ENCODE results near the gene MRPL32.

The MRPL32 gene

DNA sequence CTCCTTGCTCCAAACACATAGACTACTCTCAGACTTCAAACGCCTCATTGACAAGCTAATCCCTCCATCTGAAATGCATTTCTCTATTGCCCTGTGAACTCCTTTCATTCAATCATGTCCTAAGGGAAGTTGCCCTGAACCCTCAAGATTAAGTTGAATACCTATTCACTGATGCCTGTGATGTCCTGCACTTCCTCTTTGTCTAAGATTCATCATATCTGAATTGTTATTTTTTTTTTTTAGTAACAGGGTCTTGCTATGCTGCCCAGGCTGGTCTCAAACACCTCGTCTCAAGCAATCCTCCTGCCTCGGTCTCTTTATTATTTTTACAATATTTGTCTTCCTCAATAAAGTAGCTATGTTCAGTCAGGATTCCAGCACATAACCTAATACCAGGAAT is 3.4 kb upstream of the MRPL32 start:
- Histone ChIP-seq H3K9ac (no peak overlapping the region), H3K4me1 (ENCODE audit: low read depth, poor library complexity, severe bottlenecking) (peaks cover 72% of the 10 kb centered on the region), H3K27me3 (ENCODE audit: insufficient read depth, low read depth) (no peaks in the 10 kb centered on the region), H3K4me3 (IDR thresholded peaks at IDR 0.05; ENCODE audit: insufficient read depth, low read depth, low read length) (no peak overlapping the region), H3K79me2 (ENCODE audit: insufficient read depth, low read depth) (peaks cover 90% of the 10 kb centered on the region), H4K20me1 (ENCODE audit: insufficient read depth) (peaks cover 27% of the 10 kb centered on the region), H2AFZ (ENCODE audit: low read depth) (no peak overlapping the region), H3K4me2 (peak overlapping the region; percentile 65; the same call in 1 of the 2 replicates), H3K36me3 (ENCODE audit: insufficient read depth) (peaks cover 8% of the 10 kb centered on the region; the same call in 1 of the 2 replicates), H3K27ac (no peak overlapping the region)
- TF ChIP-seq, protein P1, sequence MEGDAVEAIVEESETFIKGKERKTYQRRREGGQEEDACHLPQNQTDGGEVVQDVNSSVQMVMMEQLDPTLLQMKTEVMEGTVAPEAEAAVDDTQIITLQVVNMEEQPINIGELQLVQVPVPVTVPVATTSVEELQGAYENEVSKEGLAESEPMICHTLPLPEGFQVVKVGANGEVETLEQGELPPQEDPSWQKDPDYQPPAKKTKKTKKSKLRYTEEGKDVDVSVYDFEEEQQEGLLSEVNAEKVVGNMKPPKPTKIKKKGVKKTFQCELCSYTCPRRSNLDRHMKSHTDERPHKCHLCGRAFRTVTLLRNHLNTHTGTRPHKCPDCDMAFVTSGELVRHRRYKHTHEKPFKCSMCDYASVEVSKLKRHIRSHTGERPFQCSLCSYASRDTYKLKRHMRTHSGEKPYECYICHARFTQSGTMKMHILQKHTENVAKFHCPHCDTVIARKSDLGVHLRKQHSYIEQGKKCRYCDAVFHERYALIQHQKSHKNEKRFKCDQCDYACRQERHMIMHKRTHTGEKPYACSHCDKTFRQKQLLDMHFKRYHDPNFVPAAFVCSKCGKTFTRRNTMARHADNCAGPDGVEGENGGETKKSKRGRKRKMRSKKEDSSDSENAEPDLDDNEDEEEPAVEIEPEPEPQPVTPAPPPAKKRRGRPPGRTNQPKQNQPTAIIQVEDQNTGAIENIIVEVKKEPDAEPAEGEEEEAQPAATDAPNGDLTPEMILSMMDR (conservative IDR thresholded peaks at IDR 0.05; ENCODE audit: low read depth, low read length): no peak

DNA sequence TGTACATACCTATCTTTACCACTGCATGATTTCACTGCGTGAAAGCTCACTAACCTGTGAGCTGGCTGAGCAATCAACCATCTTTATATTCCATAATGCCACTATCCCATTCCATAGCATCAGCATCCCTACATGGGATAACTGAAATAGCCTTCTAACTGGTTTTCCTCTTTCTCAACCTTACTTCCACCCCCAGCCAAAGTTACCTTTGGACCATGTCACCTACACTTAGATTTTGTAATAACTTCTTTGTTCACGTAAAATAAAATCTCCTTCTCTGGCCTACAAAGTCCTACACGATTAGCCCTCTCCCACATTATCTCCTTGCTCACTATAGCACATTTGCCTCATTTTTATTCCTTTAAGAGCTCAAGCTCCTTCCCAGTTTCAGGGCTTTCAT is 2.7 kb upstream of the MRPL32 start:
- Histone ChIP-seq H4K20me1 (ENCODE audit: insufficient read depth) (peaks cover 27% of the 10 kb centered on the region), H3K27me3 (ENCODE audit: insufficient read depth, low read depth) (no peaks in the 10 kb centered on the region), H2AFZ (ENCODE audit: low read depth) (no peak overlapping the region), H3K4me3 (IDR thresholded peaks at IDR 0.05; ENCODE audit: insufficient read depth, low read depth, low read length) (no peak overlapping the region), H3K4me2 (peak overlapping the region; percentile 65), H3K79me2 (ENCODE audit: insufficient read depth, low read depth) (peaks cover 95% of the 10 kb centered on the region), H3K9ac (no peak overlapping the region), H3K4me1 (ENCODE audit: low read depth, poor library complexity, severe bottlenecking) (peaks cover 72% of the 10 kb centered on the region), H3K27ac (no peak overlapping the region), H3K36me3 (ENCODE audit: insufficient read depth) (peaks cover 6% of the 10 kb centered on the region; the same call in 1 of the 2 replicates)
- TF ChIP-seq, protein P1 (conservative IDR thresholded peaks at IDR 0.05; ENCODE audit: low read depth, low read length): no peak

DNA sequence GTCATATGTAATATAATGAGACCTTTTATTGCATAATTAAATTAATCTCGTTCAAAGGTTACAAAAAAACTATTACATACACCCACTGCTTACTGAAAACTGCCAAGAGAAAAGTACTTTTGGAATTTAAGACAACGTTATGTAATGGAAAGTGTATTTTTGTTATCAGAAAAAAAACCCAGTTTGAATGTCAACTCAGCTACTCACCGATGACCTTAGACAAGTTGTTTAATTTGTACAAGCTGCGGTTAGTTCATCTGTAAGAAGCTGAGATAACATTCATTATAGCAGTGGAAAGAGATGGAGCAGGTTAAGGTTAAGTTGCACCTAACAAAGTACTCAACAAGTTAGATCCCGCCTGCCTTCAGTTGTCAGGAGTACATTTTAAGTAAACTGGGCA is 1.3 kb upstream of the MRPL32 start:
- TF ChIP-seq, protein P1 (conservative IDR thresholded peaks at IDR 0.05; ENCODE audit: low read depth, low read length): no peak
- no peak overlapping the region for H2AFZ ChIP-seq (ENCODE audit: low read depth)
- H3K36me3 ChIP-seq (ENCODE audit: insufficient read depth): peaks cover 6% of the 10 kb centered on the region; the same call in 1 of the 2 replicates
- peaks cover 95% of the 10 kb centered on the region for H3K79me2 ChIP-seq (ENCODE audit: insufficient read depth, low read depth)
- peak overlapping the region; percentile 90; the same call in 1 of the 2 replicates for H3K9ac ChIP-seq
- H3K27me3 ChIP-seq (ENCODE audit: insufficient read depth, low read depth): no peaks in the 10 kb centered on the region
- H3K4me1 ChIP-seq (ENCODE audit: low read depth, poor library complexity, severe bottlenecking): peaks cover 73% of the 10 kb centered on the region
- H3K4me3 ChIP-seq (IDR thresholded peaks at IDR 0.05; ENCODE audit: insufficient read depth, low read depth, low read length): no peak overlapping the region
- H3K27ac ChIP-seq: peak overlapping the region; percentile 84; the same call in 1 of the 2 replicates
- peak overlapping the region; percentile 65 for H3K4me2 ChIP-seq
- peaks cover 27% of the 10 kb centered on the region for H4K20me1 ChIP-seq (ENCODE audit: insufficient read depth)

DNA sequence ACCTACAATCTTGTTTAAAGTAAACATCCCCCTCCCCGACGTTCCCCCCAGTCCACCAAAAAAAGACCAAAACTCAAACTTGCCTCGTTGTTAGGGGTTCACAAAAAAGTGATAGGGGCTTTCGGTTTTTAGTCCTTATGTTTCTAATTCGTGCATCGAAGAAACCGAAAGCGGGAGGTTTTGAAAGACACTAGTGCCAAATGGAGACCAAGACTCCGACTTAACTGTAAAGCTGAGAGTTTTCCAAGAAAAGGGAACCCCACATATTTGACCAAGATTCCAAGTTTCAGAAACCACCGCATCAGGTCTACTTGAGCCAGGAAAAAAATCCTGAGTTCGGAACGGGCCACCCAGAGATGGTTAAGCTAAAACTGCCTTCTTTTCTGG is 736 bp upstream of the MRPL32 start:
- Histone ChIP-seq H3K9ac (peak overlapping the region; percentile 90), H3K4me2 (peak overlapping the region; percentile 65), H3K4me3 (IDR thresholded peaks at IDR 0.05; ENCODE audit: insufficient read depth, low read depth, low read length) (no peak overlapping the region), H3K27ac (peak overlapping the region; percentile 84), H3K36me3 (ENCODE audit: insufficient read depth) (peaks cover 3% of the 10 kb centered on the region; the same call in 1 of the 2 replicates), H3K4me1 (ENCODE audit: low read depth, poor library complexity, severe bottlenecking) (peaks cover 73% of the 10 kb centered on the region), H3K79me2 (ENCODE audit: insufficient read depth, low read depth) (peaks cover 90% of the 10 kb centered on the region), H2AFZ (ENCODE audit: low read depth) (peak overlapping the region; percentile 44; the same call in 1 of the 2 replicates), H4K20me1 (ENCODE audit: insufficient read depth) (peaks cover 27% of the 10 kb centered on the region), H3K27me3 (ENCODE audit: insufficient read depth, low read depth) (no peaks in the 10 kb centered on the region)
- TF ChIP-seq, protein P1 (conservative IDR thresholded peaks at IDR 0.05; ENCODE audit: low read depth, low read length): no peak

All from KMS-11 (cell line).